DOHH2 (cell line): ENCODE measurements around the gene GCKR.
"Not testable (repeated sequence)": the region's sequence is repeated elsewhere in the genome, so short reads cannot be mapped to it uniquely, and the experiment has no call there.

Experiments
- H3F3A ChIP-seq: fragments of 200-600 bp; sonication (generic), shearing (Covaris generic); 2 replicates; pipeline ENCODE4 v1.6.0; 2016; ENCODE audit warnings: antibody characterized with exemption, mild to moderate bottlenecking; ENCODE audit not compliant: control insufficient read depth, insufficient read depth
- H3K27ac ChIP-seq: fragments of 200-600 bp; sonication (generic); 2 replicates; pipeline ENCODE4 v1.5.1; 2014; ENCODE audit warnings: low read depth, mild to moderate bottlenecking, low read length, moderate library complexity
- H3K27me3 ChIP-seq: fragments of 200-600 bp; sonication (generic); 2 replicates; pipeline ENCODE4 v1.6.1; 2014; ENCODE audit warnings: mild to moderate bottlenecking, low read length, mixed read lengths; ENCODE audit not compliant: control insufficient read depth
- H3K36me3 ChIP-seq: fragments of 200-600 bp; sonication (generic); 2 replicates; pipeline ENCODE4 v1.6.1; 2014; ENCODE audit warnings: mild to moderate bottlenecking, low read length, moderate library complexity, mixed read lengths; ENCODE audit not compliant: control insufficient read depth
- H3K4me1 ChIP-seq: fragments of 200-600 bp; sonication (generic); 2 replicates; pipeline ENCODE4 v1.6.1; 2014; ENCODE audit warnings: mild to moderate bottlenecking, low read length, mixed read lengths; ENCODE audit not compliant: control insufficient read depth
- H3K4me2 ChIP-seq: fragments of 200-600 bp; sonication (generic); 2 replicates; pipeline ENCODE4 v1.6.0; 2014; ENCODE audit warnings: mild to moderate bottlenecking, low read length, moderate library complexity
- H3K4me3 ChIP-seq: fragments of 200-600 bp; sonication (generic); 2 replicates; pipeline ENCODE4 v1.5.1; 2014; ENCODE audit warnings: mild to moderate bottlenecking, low read length, mixed read lengths
- H3K79me2 ChIP-seq: fragments of 200-600 bp; sonication (generic); 2 replicates; pipeline ENCODE4 v1.6.1; 2014; ENCODE audit warnings: mild to moderate bottlenecking, low read length, mixed read lengths; ENCODE audit not compliant: control insufficient read depth
- H3K9me2 ChIP-seq: fragments of 200-600 bp; sonication (generic); replicated peaks from 2 replicates; pipeline ENCODE4 v1.6.1; 2014; ENCODE audit warnings: mild to moderate bottlenecking, low read length, mixed read lengths; ENCODE audit not compliant: control insufficient read depth
- H3K9me3 ChIP-seq: fragments of 200-600 bp; sonication (generic); 2 replicates; pipeline ENCODE4 v1.6.1; 2014; ENCODE audit warnings: antibody characterized with exemption, low read length, mixed read lengths; ENCODE audit not compliant: control insufficient read depth, insufficient read depth
- H4K20me1 ChIP-seq: fragments of 200-600 bp; sonication (generic); 2 replicates; pipeline ENCODE4 v1.6.0; 2014; ENCODE audit warnings: low read depth, mild to moderate bottlenecking, antibody characterized with exemption, low read length, moderate library complexity; ENCODE audit not compliant: control insufficient read depth, insufficient read depth
- CTCF ChIP-seq: fragments of 200-600 bp; sonication (generic); IDR thresholded peaks from one replicate; pipeline ENCODE4 v1.5.1; 2014; ENCODE audit warnings: antibody characterized with exemption, mild to moderate bottlenecking, low read depth, low read length; ENCODE audit not compliant: poor library complexity, severe bottlenecking
- EZH2phosphoT487 ChIP-seq: fragments of 200-600 bp; sonication (generic); IDR thresholded peaks from 2 replicates; pipeline ENCODE4 v1.6.1; 2017; ENCODE audit warnings: borderline replicate concordance, mild to moderate bottlenecking, antibody characterized with exemption, low read length, moderate library complexity, mixed read lengths

The GCKR gene

GRCh38 chr2:27551514-27551913 lies 54.9 kb downstream of the GCKR start:
- TF ChIP-seq CTCF (no peak), EZH2phosphoT487 (no peak)
- no peaks in the 10 kb centered on the region for H3K9me2 ChIP-seq
- H3K36me3 ChIP-seq = no peaks in the 10 kb centered on the region
- no peak overlapping the region for H3K4me3 ChIP-seq
- H3K4me1 ChIP-seq = no peaks in the 10 kb centered on the region
- no peak overlapping the region for H3K4me2 ChIP-seq
- no peaks in the 10 kb centered on the region for H3F3A ChIP-seq
- H3K79me2 ChIP-seq = no peaks in the 10 kb centered on the region
- H4K20me1 ChIP-seq = no peaks in the 10 kb centered on the region
- peaks cover 15% of the 10 kb centered on the region for H3K27me3 ChIP-seq
- no peaks in the 10 kb centered on the region for H3K9me3 ChIP-seq
- H3K27ac ChIP-seq = no peak overlapping the region

- no peaks in the 10 kb centered on the region for H3K4me1 ChIP-seq
- no peak for TF ChIP-seq CTCF
- no peak for TF ChIP-seq EZH2phosphoT487
- H3K9me2 ChIP-seq = no peaks in the 10 kb centered on the region
- no peaks in the 10 kb centered on the region for H4K20me1 ChIP-seq
- H3K9me3 ChIP-seq = no peaks in the 10 kb centered on the region
- H3K27ac ChIP-seq = no peak overlapping the region
- H3F3A ChIP-seq = no peaks in the 10 kb centered on the region
- H3K27me3 ChIP-seq = peaks cover 15% of the 10 kb centered on the region
- no peaks in the 10 kb centered on the region for H3K79me2 ChIP-seq
- no peak overlapping the region for H3K4me2 ChIP-seq
- no peak overlapping the region for H3K4me3 ChIP-seq
- no peaks in the 10 kb centered on the region for H3K36me3 ChIP-seq
These were observed 56.3 kb downstream of the GCKR start for GRCh38 chr2:27552941-27553340.

- H3K27ac ChIP-seq, H3F3A ChIP-seq, H3K9me2 ChIP-seq, H4K20me1 ChIP-seq, H3K4me2 ChIP-seq, H3K4me1 ChIP-seq, H3K9me3 ChIP-seq, H3K36me3 ChIP-seq, H3K4me3 ChIP-seq, H3K79me2 ChIP-seq: not testable (repeated sequence)
- peaks cover 15% of the 10 kb centered on the region for H3K27me3 ChIP-seq
These were observed 57.8 kb downstream of the GCKR start for GRCh38 chr2:27554451-27554850.

GRCh38 chr2:27559228-27559627 lies 62.6 kb downstream of the GCKR start:
- no peaks in the 10 kb centered on the region for H4K20me1 ChIP-seq

More at GRCh38 chr2:27559228-27559627, 62.6 kb downstream of the GCKR start:
- Histone ChIP-seq H3K36me3 (no peaks in the 10 kb centered on the region), H3K79me2 (no peaks in the 10 kb centered on the region), H3K4me2 (no peak overlapping the region), H3K4me1 (no peaks in the 10 kb centered on the region), H3K9me3 (no peaks in the 10 kb centered on the region), H3F3A (no peaks in the 10 kb centered on the region; the same call in 1 of the 2 replicates), H3K4me3 (no peak overlapping the region), H3K27me3 (peaks cover 2% of the 10 kb centered on the region), H3K9me2 (no peaks in the 10 kb centered on the region), H3K27ac (no peak overlapping the region)
- TF ChIP-seq EZH2phosphoT487 (no peak), CTCF (no peak)
